Mucosa of descending colon (tissue), 3 donors: Measurements from ENCODE around the gene AAMDC. TPM values are rescaled to one million over a fixed set of nuclear protein-coding genes. Genes with fewer than 3 reads are reported as not detected.
"Not testable (repeated sequence)": the region's sequence is repeated elsewhere in the genome, so short reads cannot be mapped to it uniquely, and the experiment has no call there.

ENCODE experiments used
- ATAC-seq: fragments of 200-7000 bp; cut with Tn5 transposase; one replicate; pipeline ENCODE4 v1.9.1; 2020; ENCODE audit warnings: mild to moderate bottlenecking, moderate library complexity
- DNase-seq, 3 donors: peaks; one replicate each; pipeline ENCODE4 v3.0.0-alpha.2; 2020
- H3K36me3 ChIP-seq: fragments of 200-600 bp; one replicate; pipeline ENCODE4 v1.8.0; 2021; ENCODE audit warnings: low read depth, mild to moderate bottlenecking
- H3K4me1 ChIP-seq: fragments of 200-600 bp; one replicate; pipeline ENCODE4 v1.8.0; 2021; ENCODE audit warnings: low read depth, mild to moderate bottlenecking
- H3K4me3 ChIP-seq: fragments of 200-600 bp; one replicate; pipeline ENCODE4 v1.8.0; 2021; ENCODE audit warnings: mild to moderate bottlenecking
- H3K9me3 ChIP-seq: fragments of 200-600 bp; one replicate; pipeline ENCODE4 v1.8.0; 2021; ENCODE audit warnings: mild to moderate bottlenecking
- intact Hi-C, 2 donors: fragments of 100-400 bp; cut with DNase I in 1 of 2; cut with micrococcal nuclease in 1 of 2; formaldehyde crosslinking; loops; one replicate each; pipeline versions ENCODE4 v1.11.0 to v1.11.1; 2022; cut with DNase I, micrococcal nuclease
- total RNA-seq, 3 donors: library from RNA; stranded (reverse); fragmentation: NEBNext Ultra II Directional in 2 of 3; extraction: Animal tissue kit (Norgen Biotek cat#: 25700) in 2 of 3; gene quantifications; one replicate each; pipeline versions ENCODE4 v1.2.1 to v1.2.4, GENCODE V29; 2021 to 2023
- TF ChIP-seq, protein P1 (sequence below): fragments of 200-600 bp; IDR thresholded peaks from one replicate; pipeline ENCODE4 v1.8.0; 2022; ENCODE audit warnings: antibody characterized with exemption, mild to moderate bottlenecking
- donor health status: DM: no; HTN: no; CAD: no; lungs with moderate emphysema.
- donor health status: DM: no; HTN: no; CAD: no.
- donor health status: DM: no; HTN: yes; CAD: no.

AAMDC gene
- total RNA-seq, 3 donors from 2014 or later, result 22.9 to 28.1 (median 27.9) TPM

DNA sequence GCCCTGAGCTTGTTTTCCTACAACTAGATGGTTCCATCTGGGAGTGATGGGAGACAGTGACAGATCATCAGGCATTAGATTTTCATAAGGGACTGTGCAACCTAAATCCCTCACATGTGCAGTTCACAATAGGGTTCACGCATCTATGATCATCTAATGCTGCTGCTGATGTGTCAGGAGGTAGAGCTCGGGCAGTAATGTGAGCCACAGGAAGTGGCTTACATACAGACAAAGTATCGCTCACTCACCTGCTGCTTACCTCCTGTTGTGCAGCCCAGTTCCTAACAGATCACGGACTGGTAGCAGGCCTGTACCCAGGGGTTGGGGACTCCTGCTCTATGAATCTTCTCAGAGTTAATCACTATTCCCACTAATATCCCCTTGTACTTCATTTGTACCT lies 12.4 kb downstream of the AAMDC start:
- DNase-seq (no peak), ATAC-seq (no peak)
- no peaks in the 10 kb centered on the region for H3K36me3 ChIP-seq
- no peaks in the 10 kb centered on the region for H3K9me3 ChIP-seq
- TF ChIP-seq, protein P1, sequence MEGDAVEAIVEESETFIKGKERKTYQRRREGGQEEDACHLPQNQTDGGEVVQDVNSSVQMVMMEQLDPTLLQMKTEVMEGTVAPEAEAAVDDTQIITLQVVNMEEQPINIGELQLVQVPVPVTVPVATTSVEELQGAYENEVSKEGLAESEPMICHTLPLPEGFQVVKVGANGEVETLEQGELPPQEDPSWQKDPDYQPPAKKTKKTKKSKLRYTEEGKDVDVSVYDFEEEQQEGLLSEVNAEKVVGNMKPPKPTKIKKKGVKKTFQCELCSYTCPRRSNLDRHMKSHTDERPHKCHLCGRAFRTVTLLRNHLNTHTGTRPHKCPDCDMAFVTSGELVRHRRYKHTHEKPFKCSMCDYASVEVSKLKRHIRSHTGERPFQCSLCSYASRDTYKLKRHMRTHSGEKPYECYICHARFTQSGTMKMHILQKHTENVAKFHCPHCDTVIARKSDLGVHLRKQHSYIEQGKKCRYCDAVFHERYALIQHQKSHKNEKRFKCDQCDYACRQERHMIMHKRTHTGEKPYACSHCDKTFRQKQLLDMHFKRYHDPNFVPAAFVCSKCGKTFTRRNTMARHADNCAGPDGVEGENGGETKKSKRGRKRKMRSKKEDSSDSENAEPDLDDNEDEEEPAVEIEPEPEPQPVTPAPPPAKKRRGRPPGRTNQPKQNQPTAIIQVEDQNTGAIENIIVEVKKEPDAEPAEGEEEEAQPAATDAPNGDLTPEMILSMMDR, result no peak
- H3K4me1 ChIP-seq, result no peaks in the 10 kb centered on the region
- intact Hi-C loops, result no loop called here
- no peak overlapping the region for H3K4me3 ChIP-seq

DNA sequence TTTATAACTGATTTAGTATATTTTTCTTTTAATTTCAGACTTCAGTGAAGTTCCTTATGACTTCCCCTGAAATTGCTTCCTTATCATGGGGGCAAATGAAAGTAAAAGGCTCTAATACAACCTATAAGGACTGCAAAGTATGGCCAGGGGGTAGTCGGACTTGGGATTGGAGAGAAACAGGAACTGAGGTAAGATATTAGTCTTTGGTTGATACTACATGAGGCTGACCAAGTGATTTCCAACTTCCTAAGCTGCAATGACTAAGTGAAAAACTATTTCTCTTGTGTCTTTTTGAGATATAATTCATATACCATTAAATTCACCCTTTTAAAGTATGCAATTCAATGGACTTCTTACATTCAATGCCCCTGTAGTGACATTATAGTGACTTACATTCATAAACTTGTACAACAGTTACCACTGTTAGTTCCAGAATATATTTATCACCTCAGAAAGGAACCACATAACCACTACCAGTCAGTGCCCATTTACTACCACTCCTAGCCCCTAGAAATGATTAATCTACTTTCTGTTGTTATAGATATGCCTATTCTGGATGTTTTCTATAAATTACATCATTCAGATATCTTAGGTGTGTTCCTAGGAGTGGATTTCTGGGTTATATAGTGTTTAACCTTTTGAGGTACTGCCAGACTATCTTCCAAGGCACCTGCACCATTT lies 21.6 kb downstream of the AAMDC start:
- no peaks in the 10 kb centered on the region for H3K4me1 ChIP-seq
- intact Hi-C loops, result no loop called here
- DNase-seq (no peak), ATAC-seq (no peak)
- H3K36me3 ChIP-seq, result no peaks in the 10 kb centered on the region
- no peak overlapping the region for H3K4me3 ChIP-seq
- TF ChIP-seq, protein P1, result no peak
- H3K9me3 ChIP-seq, result no peaks in the 10 kb centered on the region

DNA sequence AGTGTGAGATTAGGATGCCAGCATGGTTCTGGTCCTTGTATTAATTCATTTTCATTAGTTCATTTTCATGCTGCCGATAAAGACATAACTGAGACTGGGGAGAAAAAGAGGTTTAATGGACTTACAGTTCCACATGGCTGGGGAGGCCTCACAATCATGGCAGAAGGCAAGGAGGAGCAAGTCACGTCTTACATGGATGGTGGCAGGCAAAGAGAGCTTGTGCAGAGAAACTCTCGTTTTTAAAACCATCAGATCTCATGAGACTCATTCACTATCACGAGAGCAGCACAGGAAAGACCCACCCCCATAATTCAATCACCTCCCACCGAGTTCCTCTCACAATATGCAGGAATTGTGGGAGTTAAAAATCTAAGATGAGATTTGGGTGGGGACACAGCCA lies 22.8 kb downstream of the AAMDC start:
- intact Hi-C loops, ATAC-seq, H3K36me3 ChIP-seq, H3K4me1 ChIP-seq, DNase-seq, H3K9me3 ChIP-seq, H3K4me3 ChIP-seq: not testable (repeated sequence)

DNA sequence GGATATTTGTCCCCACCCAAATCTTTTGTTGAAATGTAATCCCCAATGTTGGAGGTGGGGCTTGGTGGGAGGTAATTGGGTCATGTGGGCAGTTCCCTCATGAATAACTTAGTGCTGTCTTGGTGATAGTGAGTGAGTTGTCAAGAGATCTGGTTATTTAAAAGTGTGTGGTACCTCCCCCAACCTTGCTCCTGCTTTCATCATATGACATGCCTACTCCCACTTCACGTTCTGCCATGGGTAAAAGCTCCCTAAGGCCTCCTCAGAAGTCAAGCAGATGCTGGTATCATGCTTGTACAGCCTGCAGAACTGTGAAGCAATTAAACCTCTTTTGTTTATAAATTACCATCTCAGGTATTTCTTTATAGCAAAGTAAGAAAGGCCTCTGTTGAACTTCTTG lies 30.6 kb downstream of the AAMDC start:
- intact Hi-C loops, result no loop called here

DNA sequence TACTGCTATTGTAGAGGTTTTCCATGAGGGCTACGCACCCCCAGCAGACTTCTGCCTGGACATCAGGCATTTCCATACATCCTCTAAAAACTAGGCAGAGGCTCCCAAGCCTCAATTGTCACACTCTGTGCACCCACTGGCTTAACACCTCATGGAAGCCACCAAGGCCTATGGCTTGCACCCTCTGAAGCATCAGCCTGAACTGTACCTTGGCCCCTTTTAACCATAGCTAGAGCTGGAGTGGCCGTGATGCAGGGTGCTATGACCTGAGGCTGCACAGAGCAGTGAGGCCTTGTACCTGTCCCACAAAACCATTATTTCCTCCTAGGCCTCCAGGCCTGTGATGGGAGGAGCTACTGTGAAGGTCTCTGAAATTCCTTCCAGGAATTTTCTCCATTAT lies 33.9 kb downstream of the AAMDC start:
- ATAC-seq (no peak), DNase-seq (no peak)
- H3K4me1 ChIP-seq, result no peaks in the 10 kb centered on the region
- no peak overlapping the region for H3K4me3 ChIP-seq
- TF ChIP-seq, protein P1, result no peak
- peaks cover 20% of the 10 kb centered on the region for H3K9me3 ChIP-seq
- intact Hi-C loops, result no loop called here
- H3K36me3 ChIP-seq, result no peaks in the 10 kb centered on the region

More for the DNA sequence above, 30.6 kb downstream of the AAMDC start:
- Histone ChIP-seq H3K4me1 (no peaks in the 10 kb centered on the region), H3K9me3 (peaks cover 20% of the 10 kb centered on the region), H3K4me3 (no peak overlapping the region), H3K36me3 (no peaks in the 10 kb centered on the region)
- DNase-seq, result no peak
- no peak for ATAC-seq
- TF ChIP-seq, protein P1, result no peak

DNA sequence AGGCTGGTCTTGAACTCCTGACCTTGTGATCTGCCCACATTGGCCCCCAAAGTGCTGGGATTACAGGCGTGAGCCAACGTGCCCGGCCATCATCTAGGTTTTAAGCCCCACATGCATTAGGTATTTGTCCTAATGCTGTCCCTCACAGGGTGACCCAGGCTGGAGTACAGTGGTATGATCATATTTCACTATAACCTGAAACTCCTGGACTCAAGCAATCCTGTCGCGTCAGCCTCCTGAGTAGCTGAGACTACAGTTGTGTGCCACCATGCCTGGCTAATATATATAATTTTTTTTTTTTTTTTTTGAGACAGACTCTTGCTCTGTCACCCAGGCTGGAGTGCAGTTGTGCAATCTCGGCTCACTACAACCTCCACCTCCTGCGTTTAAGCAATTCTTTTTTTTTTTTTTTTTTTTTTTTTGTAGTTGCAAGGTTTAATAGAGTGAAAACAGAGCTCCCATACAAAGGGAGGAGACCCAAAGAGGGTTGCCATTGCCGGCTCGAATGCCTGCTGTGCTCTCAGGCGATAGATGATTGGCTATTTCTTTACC lies 37.0 kb downstream of the AAMDC start:
- H3K4me1 ChIP-seq, intact Hi-C loops, H3K36me3 ChIP-seq, ATAC-seq, DNase-seq, H3K4me3 ChIP-seq: not testable (repeated sequence)
- peaks cover 20% of the 10 kb centered on the region for H3K9me3 ChIP-seq

DNA sequence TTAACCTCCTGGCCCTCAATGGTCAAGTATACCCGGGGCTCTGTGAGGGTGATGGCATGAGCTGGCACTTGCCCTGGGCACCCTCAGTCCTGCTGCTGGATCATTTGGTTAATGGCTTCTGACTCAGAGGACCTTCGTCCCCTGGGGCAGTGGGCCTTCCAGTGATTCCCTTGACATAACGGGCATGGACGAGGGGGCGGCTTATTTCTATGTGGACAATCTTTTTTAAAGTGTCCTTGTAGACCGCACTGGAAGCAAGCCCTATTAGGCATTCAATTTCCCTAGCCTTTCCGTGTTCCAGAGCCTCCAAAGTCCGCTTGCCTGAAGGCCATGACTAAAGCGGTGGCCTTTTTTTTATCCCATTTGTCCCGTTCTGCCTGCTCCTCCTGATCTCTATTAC lies 40.5 kb downstream of the AAMDC start:
- H3K4me3 ChIP-seq, H3K4me1 ChIP-seq, intact Hi-C loops, H3K36me3 ChIP-seq, DNase-seq, H3K9me3 ChIP-seq, ATAC-seq: not testable (repeated sequence)
